ENCODE results near the gene SPTLC3.

- no peak for TF ChIP-seq GABPA (IDR thresholded peaks at IDR 0.05; ENCODE audit: low read depth)
- TF ChIP-seq POLR2AphosphoS5 (IDR thresholded peaks at IDR 0.05; ENCODE audit: low read depth), result no peak
Observed at GRCh38 chr20:12961725-12962124, 47.0 kb upstream of the SPTLC3 start.

Measured in HL-60 (cell line).